Activated CD8-positive, alpha-beta memory T cell treated with anti-CD3 and anti-CD28 coated beads for 48 hours (primary cell): ENCODE data around the gene NPLOC4.
"Not testable (repeated sequence)": the region's sequence is repeated elsewhere in the genome, so short reads cannot be mapped to it uniquely, and the experiment has no call there.

Source experiments
- DNase-seq, 3 experiments: peaks; one replicate each; pipeline ENCODE4 v3.0.0-alpha.2; 2020; ENCODE audit warnings: low read depth in 2 of 3, low spot score in 2 of 3

The NPLOC4 gene

DNA sequence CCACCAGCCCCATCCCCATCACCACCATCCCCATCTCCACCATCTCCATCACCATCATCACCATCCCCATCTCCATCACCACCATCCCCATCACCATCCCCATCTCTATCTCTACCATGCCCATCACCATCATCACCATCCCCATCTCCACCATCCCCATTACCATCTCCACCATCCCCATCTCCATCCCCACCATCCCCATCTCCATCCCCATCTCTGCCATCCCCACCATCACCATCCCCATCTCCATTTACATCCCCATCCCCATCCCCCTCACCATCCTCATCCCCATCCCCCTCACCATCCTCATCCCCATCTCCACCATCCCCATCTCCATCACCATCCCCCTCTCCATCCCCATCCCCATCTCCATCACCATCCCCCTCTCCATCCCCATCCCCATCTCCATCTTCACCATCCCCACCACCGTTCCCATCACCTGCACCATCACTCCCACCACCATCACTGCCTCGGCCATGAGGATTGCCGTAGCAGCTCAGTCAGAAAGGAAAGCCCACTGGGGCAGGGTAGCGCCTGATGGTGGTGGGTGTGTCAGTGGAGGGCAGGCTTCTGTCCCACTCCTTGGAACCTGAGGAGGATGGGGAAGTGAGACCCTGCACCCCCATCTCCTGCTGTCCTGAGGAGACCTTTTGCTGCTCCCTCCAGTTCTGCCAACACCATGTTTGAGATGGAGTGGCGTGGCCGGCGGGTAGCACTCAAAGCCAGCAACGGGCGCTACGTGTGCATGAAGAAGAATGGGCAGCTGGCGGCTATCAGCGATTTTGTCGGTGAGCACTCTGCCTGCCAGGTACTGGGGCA lies 101.2 kb downstream of the NPLOC4 start:
- no peak for DNase-seq

DNA sequence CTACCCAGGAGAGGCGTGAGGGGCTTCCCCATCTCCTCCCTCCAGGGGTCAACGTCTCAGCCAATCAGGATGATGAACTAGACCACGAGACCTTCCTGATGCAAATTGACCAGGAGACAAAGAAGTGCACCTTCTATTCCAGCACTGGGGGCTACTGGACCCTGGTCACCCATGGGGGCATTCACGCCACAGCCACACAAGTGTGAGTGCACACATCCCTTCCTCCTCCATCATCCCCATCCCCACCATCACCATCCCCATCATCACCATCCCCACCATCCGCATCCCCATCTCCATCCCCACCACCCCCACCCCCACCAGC lies 101.9 kb downstream of the NPLOC4 start:
- no peak for DNase-seq

- no peak for DNase-seq
Observed at GRCh38 chr17:81534157-81535006, 102.5 kb downstream of the NPLOC4 start.

DNA sequence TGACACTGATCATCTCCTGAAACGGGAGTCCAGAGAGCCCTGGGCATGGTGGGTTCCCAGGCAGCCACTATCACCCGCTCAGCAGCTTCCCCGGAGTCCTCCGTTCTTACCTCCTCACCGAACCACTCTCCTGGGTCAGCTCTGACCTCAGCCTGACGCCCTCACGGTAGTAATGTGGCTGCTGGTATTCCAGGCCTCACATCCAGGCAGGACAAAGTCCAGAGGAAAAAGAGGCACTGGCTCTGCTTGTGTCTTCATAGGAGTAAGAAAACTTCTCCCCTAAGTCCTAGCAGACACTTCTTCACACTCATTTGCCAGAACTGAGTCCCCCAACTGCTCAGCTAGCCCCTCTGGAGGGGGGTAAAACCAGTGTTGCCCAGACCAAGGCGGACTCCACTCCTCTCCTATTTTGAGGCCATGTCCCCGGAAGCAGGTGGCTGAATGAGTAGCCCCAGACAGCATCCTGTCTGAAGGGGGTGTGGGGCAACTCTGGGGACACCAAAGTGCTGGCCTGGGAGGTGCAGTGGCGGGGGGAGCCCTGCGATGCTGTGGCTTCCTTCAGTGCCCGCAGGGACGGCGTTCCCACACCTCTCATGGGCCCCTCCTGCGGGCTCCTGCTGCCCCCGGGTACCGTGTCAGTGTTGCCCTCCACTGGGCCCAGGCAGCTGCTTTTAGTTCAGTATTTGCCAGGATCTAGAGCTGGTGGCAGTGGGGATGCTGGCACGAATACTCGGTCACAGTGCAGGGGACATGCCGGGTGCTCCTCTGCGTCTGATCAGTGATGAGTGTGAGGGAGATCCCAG lies 103.4 kb downstream of the NPLOC4 start:
- DNase-seq = no peak

- DNase-seq = no peak
Observed at GRCh38 chr17:81532490-81533287, 104.2 kb downstream of the NPLOC4 start.

- not testable (repeated sequence) for DNase-seq
Observed at GRCh38 chr17:81531998-81532404, 104.9 kb downstream of the NPLOC4 start.

DNA sequence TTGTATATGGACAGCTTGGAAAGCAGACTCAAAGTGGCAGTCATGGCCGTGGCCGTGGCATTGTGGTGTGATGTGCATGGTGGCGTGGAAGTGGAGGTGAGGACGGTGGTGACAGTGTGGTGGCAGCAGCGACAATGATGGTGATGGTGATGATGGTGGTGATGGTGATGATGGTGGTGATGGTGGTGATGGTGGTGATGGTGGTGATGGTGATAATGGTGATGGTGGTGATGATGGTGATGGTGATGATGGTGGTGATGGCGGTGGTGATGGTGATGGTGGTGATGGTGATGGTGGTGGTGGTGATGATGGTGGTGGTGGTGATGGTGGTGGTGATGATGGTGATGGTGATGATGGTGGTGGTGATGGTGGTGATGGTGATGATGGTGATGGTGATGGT lies 105.9 kb downstream of the NPLOC4 start:
- not testable (repeated sequence) for DNase-seq

GRCh38 chr17:81529437-81529803 lies 107.5 kb downstream of the NPLOC4 start:
- DNase-seq = no peak

DNA sequence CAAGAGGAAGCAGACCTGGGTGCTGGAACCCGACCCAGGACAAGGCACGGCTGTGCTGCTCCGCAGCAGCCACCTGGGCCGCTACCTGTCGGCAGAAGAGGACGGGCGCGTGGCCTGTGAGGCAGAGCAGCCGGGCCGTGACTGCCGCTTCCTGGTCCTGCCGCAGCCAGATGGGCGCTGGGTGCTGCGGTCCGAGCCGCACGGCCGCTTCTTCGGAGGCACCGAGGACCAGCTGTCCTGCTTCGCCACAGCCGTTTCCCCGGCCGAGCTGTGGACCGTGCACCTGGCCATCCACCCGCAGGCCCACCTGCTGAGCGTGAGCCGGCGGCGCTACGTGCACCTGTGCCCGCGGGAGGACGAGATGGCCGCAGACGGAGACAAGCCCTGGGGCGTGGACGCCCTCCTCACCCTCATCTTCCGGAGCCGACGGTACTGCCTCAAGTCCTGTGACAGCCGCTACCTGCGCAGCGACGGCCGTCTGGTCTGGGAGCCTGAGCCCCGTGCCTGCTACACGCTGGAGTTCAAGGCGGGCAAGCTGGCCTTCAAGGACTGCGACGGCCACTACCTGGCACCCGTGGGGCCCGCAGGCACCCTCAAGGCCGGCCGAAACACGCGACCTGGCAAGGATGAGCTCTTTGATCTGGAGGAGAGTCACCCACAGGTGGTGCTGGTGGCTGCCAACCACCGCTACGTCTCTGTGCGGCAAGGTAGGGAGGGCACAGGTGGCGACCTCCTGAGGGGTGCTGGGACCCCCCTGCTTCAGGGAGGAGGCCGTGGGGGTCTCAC lies 108.1 kb downstream of the NPLOC4 start:
- DNase-seq = no peak

- DNase-seq = no peak
Observed at GRCh38 chr17:81528384-81528650, 108.6 kb downstream of the NPLOC4 start.

- DNase-seq = no peak
Observed at GRCh38 chr17:81527591-81528383, 109.1 kb downstream of the NPLOC4 start, which contains the start of gene FSCN2. Gene FSCN2 (plus strand): TSS chr17:81528377. CDS start chr17:81528532, 155 bp downstream.

DNA sequence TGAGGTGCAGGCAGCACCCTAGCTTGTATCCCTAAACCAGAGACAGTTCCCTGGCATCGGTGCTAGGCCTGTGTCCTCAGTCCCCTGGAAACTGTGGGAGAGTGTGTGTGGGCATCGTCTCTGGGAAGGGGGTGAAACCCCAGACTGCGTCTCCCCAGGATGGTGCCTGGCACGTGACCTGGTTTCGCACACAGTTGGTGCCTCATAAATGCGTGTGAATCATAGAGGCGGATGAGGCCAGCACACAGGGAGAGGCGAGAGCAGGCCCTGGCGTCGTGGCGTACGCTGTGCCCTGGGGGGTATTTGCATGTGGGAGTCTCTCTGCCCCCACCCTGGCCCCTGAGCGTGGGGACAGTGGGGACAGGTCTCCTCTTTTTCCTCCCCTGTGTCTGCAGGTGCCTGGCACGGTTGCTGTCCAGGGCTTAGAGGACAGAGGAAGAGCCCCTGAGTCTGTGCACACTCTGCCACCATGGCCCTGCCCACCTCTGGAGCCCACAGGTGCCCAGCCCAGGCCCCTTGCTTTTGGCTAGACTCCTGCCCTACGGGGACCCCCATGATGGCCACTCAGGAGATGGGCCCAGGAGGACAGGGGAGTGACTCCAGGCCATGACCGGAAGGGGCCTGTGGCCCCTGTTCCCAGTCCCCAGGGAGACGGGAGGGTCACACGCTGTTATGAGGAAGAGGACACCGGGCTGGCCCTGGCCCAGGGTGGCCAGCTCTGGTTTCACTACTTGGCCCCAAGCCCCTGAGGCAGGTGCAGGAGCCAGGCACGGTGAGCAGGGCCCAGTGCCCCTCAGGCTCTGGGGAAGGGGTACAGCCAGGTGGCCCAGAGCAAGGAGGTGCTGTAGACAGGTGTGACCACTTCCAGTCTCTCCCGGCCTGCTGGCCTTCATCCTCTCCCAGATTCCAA lies 110.0 kb downstream of the NPLOC4 start:
- no peak for DNase-seq

DNA sequence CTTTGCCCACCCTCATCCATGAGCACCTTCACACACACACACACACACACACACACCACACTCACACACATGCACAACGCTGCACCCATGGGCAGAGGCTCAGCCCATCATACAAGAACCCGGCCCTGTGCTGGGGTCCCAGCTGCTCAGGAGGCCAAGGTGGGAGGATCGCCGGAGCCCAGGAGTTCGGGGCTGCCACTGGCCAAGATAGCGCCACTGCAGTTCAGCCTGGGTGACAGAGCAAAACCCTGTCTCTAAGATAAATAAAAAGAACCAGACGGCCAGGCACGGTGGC lies 112.1 kb downstream of the NPLOC4 start:
- DNase-seq = no peak

DNA sequence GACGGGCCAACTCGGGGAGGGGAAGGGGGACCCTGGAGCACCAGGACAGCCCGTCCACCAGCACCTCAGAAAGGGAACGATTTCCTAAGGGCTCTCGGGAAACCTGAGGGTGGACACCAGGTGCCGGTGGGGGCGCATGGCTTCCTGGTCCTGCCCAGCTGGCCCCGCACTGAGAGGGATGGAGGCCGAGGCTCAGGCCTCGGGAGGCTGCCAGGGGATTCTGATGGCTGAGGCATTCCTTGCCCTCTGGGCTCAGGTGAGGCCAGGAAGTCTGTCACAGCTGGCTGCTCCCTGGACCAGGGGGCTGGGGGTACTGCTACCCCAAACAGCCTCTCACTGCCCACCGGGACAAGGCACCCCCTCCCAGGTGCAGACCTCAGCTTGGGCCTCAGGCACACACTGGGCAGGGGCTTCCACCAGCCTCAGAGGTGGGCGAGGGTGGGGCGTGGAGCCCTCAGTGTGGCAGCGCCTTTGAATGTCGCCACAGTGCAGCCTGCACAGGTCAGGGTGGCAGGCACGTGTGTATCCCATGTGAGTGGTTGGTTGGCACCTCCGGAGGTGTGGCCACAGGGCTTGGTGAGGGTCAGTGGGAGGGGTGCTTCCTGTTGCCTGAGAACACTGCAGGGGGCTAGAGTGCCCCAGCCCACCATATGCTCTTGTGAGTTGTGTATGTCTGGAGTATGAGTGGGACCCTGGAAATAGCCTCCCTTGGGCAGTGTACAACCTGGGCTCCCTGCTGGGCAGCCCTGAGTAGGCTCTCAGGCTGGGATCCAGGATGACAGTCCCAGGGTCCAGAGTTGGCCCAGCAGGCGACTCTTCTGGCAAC lies 112.7 kb downstream of the NPLOC4 start:
- DNase-seq = no peak

DNA sequence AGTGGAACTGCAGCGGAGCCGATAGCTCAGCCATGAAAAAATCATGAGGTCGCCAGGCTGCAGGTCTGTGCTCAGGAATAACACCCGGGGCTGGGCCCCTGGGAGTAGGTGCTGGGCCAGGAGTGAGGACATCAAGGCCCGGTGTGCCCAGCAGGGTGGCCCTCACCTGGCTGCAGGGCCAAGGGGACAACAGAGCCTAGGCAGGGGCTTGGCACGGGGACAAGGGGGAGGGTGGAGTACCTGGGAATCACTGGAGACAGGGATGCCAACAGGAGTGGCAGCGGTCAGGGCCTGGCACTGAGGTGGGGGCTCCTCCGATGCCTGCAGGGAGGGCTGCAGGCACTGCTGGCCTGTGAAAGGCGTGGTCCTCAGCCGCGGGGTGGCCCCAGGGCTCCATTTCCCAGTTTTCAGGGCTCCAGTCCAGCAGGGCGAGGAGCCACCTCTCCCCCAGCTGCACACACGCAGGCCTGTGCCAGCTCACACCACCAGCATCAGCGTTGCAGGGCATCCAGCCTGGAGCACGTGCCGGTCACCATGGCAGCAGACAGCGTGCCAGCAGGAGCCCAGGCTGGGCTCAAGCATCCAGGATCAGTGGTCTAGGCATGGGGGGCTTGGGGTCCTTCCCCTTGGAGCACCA lies 113.4 kb downstream of the NPLOC4 start:
- no peak for DNase-seq

DNA sequence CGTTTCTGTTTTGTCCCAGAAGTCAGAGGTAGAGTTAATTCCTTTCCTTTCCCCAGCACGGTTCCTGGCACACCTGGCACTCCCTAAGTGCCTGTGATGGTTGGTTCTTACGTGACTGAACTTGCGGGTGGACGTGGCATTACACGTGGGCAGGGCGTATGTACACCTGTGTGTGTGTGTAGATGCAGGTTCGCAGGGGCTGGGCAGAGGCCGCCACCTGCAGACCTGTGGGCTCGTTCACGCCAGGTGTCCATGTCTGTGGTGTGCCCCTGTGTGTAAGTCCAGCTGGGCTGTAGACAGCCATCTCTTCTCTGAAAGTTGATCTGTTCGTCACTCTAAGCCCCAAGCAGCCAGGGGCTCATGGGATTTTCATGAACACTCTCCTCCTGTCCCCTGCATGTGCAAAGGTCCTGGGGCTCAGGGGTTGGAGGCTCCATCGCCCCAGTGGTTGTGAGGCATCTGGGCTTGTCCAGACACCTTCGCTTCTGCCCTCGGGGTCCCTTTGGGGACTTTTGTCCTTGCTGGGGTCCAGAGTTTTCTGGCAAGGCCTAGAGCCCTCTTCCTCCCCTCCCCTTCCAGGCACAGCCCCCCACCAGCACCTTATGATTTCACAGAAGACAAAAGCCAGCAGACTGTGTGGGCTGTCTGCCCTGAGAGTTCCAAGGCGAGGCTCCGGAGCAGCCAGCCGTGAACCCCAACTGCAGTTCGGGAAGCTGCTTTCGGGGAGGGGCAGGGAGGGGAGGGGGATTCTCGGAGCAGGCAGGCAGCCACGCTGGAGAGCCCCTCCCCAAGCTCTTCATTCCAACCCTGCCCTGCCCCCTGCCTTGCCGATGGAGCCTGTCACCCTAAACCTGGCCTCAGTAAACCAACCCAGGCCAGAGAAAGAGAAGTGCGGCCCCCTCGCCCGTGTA lies 114.2 kb downstream of the NPLOC4 start:
- DNase-seq = no peak
